GDM1 (cell line): Measurements from ENCODE around the gene NRK.
"Not testable (repeated sequence)": the region's sequence is repeated elsewhere in the genome, so short reads cannot be mapped to it uniquely, and the experiment has no call there.

ENCODE experiments used
- DNase-seq: peaks from one replicate; lab custom pipeline; 2025; lab: John Stamatoyannopoulos, UW

NRK gene

GRCh38 chrX:105894721-105895120 is 72.4 kb downstream of the NRK start:
- no peak for DNase-seq

- no peak for DNase-seq
These were observed 87.2 kb downstream of the NRK start for GRCh38 chrX:105909576-105909975.

GRCh38 chrX:105910563-105911105 is 88.3 kb downstream of the NRK start:
- DNase-seq = no peak

GRCh38 chrX:105945266-105945665 is 122.9 kb downstream of the NRK start:
- no peak for DNase-seq

- DNase-seq = no peak
These were observed 147.1 kb downstream of the NRK start for GRCh38 chrX:105969487-105969886.

- no peak for DNase-seq
These were observed 150.5 kb downstream of the NRK start for GRCh38 chrX:105972690-105973386.

- DNase-seq = no peak
These were observed 151.0 kb downstream of the NRK start for GRCh38 chrX:105973387-105973739.

- DNase-seq = no peak
These were observed 153.0 kb downstream of the NRK start for GRCh38 chrX:105975382-105975781.

- DNase-seq = no peak
These were observed 159.6 kb downstream of the NRK start for GRCh38 chrX:105981772-105982485.

- DNase-seq = not testable (repeated sequence)
These were observed 166.1 kb downstream of the NRK start for GRCh38 chrX:105988487-105988886.

GRCh38 chrX:105999294-105999693 is 177.0 kb downstream of the NRK start:
- DNase-seq = no peak

- no peak for DNase-seq
These were observed 177.9 kb downstream of the NRK start for GRCh38 chrX:106000203-106000602.

GRCh38 chrX:106000609-106001008 is 178.3 kb downstream of the NRK start:
- DNase-seq = not testable (repeated sequence)

- no peak for DNase-seq
These were observed 183.3 kb downstream of the NRK start for GRCh38 chrX:106005684-106006083.

- no peak for DNase-seq
These were observed 185.5 kb downstream of the NRK start for GRCh38 chrX:106007815-106008214.
